Spleen (tissue), 11 donors: ENCODE measurements around the gene HNRNPDL. TPM values are rescaled to one million over a fixed set of nuclear protein-coding genes. Genes with fewer than 3 reads are reported as not detected.

Experiments
- DNase-seq: peaks from one replicate; pipeline ENCODE4 v3.0.0-alpha.2; 2020
- H3K27ac ChIP-seq, 8 donors: fragments of 200-600 bp; sonication (generic) in 7 of 8; 1 replicate in 4 of 8; 2 replicates in 4 of 8; pipeline versions ENCODE4 v1.5.0 to v1.8.0; 2016 to 2021; ENCODE audit warnings: inconsistent platforms in 4 of 8, mild to moderate bottlenecking in 4 of 8, moderate library complexity in 1 of 8
- H3K27me3 ChIP-seq, 7 donors: fragments of 200-600 bp; sonication (generic) in 6 of 7; replicated peaks in 1 of 7; 1 replicate in 4 of 7; 2 replicates in 3 of 7; pipeline versions ENCODE4 v1.5.0 to v1.8.0; 2016 to 2021; ENCODE audit warnings: inconsistent platforms in 3 of 7, mild to moderate bottlenecking in 1 of 7
- H3K36me3 ChIP-seq, 6 donors: fragments of 200-600 bp; sonication (generic) in 5 of 6; 1 replicate in 4 of 6; 2 replicates in 2 of 6; pipeline versions ENCODE4 v1.5.0 to v1.8.0; 2016 to 2021; ENCODE audit warnings: inconsistent platforms in 2 of 6
- H3K4me1 ChIP-seq, 6 donors: fragments of 200-600 bp; sonication (generic) in 5 of 6; 1 replicate in 3 of 6; 2 replicates in 3 of 6; pipeline versions ENCODE4 v1.5.0 to v1.8.0; 2016 to 2021; ENCODE audit warnings: inconsistent platforms in 3 of 6
- H3K4me3 ChIP-seq, 8 donors: fragments of 200-600 bp; sonication (generic) in 7 of 8; 1 replicate in 4 of 8; 2 replicates in 4 of 8; pipeline versions ENCODE4 v1.5.0 to v1.8.0; 2016 to 2021; ENCODE audit warnings: inconsistent platforms in 4 of 8, mild to moderate bottlenecking in 4 of 8, moderate library complexity in 2 of 8
- H3K9me3 ChIP-seq, 8 donors: fragments of 200-600 bp; sonication (generic) in 7 of 8; 1 replicate in 4 of 8; 2 replicates in 4 of 8; pipeline versions ENCODE4 v1.5.0 to v1.8.0; 2016 to 2021; ENCODE audit warnings: inconsistent platforms in 4 of 8
- POLR2A ChIP-seq, 3 donors: fragments of 450-650 bp; IDR thresholded peaks; one replicate each; pipeline ENCODE4 v1.5.1; 2017; ENCODE audit warnings: antibody characterized with exemption in 3 of 3, mild to moderate bottlenecking in 1 of 3
- POLR2AphosphoS5 ChIP-seq, 3 donors: sonication (generic); formaldehyde crosslinking; IDR thresholded peaks; one replicate each; pipeline ENCODE4 v1.5.1; 2017; ENCODE audit warnings: antibody characterized with exemption in 3 of 3
- WGBS, 5 donors: extraction: QIAGEN DNeasy Blood & Tissue Kit in 3 of 5; methylation state at CpG; one replicate each; pipeline versions ENCODE4 v1.1.5 to v1.1.7; 2013 to 2018; 5-methylcytosine and 5-hydroxymethylcytosine counted together
- intact Hi-C: fragments of 100-400 bp; cut with DNase I; formaldehyde crosslinking; loops from one replicate; pipeline ENCODE4 v1.15.0; 2023; ENCODE audit warnings: low total_unique reads
- polyA plus RNA-seq, 3 donors: library from polyadenylated mRNA; stranded (reverse); fragments of 200-250 nt; gene quantifications; one replicate each; pipeline ENCODE4 v1.2.1, GENCODE V29; 2013
- total RNA-seq, 7 donors: library from RNA; depleted of rRNA in 3 of 7; stranded (reverse); fragments of >200 nt in 3 of 7; fragmentation: NEBNext Ultra II Directional in 4 of 7; extraction: Animal tissue kit (Norgen Biotek cat#: 25700) in 4 of 7; gene quantifications; one replicate each; pipeline versions ENCODE4 v1.1.0 to v1.2.1, GENCODE V29; 2016 to 2021
- TF ChIP-seq, protein P1 (sequence below), 11 experiments: fragments of 200-600 bp in 7 of 11; fragments of 450-650 bp in 4 of 11; sonication (generic) in 4 of 11; IDR thresholded peaks in 8 of 11; conservative IDR thresholded peaks in 3 of 11; 1 replicate in 7 of 11; 2 replicates in 4 of 11; pipeline versions ENCODE4 v1.4.0 to v1.8.0; 2016 to 2021; ENCODE audit warnings: antibody characterized with exemption in 11 of 11, inconsistent platforms in 4 of 11, mild to moderate bottlenecking in 1 of 11
- donor health status: healthy with polysubstance abuse.
- donor health status: DM: no; HTN: no; CAD: no; lungs with moderate emphysema.
- donor health status: DM: no; HTN: no; CAD: no.
- donor health status: Bipolar disorder and iron deficiency.
- donor health status: healthy.
- donor health status: DM: no; HTN: no; CAD: no.
- donor health status: DM: yes; HTN: yes; CAD: no.

Gene HNRNPDL
- total and polyA plus RNA-seq, 10 donors: 164 to 229 (median 208) TPM

DNA sequence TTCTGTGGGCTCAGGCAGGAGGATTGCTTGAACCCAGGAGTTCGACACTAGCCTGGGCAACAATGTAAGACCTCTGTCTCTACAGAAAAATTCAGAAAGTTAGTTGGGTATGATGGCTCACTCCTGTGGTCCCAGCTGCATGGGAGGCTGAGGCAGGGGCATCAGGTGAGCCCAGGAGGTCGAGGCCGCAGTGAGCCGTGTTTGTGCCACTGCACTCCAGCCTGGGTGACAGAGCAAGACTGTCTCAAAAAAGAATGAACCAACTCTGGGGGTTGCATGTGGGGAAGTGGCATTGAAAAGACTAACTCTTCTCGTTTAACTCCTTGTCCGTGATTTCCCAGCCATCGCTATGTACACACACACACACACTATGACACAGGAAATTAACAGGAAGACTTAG is 27.0 kb upstream of the HNRNPDL start:
- no peak overlapping the region for H3K4me3 ChIP-seq
- TF ChIP-seq, protein P1, sequence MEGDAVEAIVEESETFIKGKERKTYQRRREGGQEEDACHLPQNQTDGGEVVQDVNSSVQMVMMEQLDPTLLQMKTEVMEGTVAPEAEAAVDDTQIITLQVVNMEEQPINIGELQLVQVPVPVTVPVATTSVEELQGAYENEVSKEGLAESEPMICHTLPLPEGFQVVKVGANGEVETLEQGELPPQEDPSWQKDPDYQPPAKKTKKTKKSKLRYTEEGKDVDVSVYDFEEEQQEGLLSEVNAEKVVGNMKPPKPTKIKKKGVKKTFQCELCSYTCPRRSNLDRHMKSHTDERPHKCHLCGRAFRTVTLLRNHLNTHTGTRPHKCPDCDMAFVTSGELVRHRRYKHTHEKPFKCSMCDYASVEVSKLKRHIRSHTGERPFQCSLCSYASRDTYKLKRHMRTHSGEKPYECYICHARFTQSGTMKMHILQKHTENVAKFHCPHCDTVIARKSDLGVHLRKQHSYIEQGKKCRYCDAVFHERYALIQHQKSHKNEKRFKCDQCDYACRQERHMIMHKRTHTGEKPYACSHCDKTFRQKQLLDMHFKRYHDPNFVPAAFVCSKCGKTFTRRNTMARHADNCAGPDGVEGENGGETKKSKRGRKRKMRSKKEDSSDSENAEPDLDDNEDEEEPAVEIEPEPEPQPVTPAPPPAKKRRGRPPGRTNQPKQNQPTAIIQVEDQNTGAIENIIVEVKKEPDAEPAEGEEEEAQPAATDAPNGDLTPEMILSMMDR (IDR thresholded peaks at IDR 0.05 in 8 of 11, conservative IDR thresholded peaks at IDR 0.05 in 3 of 11): no peak
- TF ChIP-seq POLR2AphosphoS5 (IDR thresholded peaks at IDR 0.05) (no peak), POLR2A (IDR thresholded peaks at IDR 0.05) (no peak)
- no peak overlapping the region for H3K27ac ChIP-seq
- H3K9me3 ChIP-seq: no peaks in the 10 kb centered on the region
- 76 to 90% (median 85%) methylated on average over 4 to 7 of the region's 7 CpGs for WGBS, 5 donors
- H3K27me3 ChIP-seq: no peaks in the 10 kb centered on the region
- H3K4me1 ChIP-seq: peaks cover 0 to 4% (median 2%) of the 10 kb centered on the region in 6 donors
- intact Hi-C loops: no loop called here
- peaks cover 0 to 91% (median 55%) of the 10 kb centered on the region in 6 donors for H3K36me3 ChIP-seq
- no peak for DNase-seq

DNA sequence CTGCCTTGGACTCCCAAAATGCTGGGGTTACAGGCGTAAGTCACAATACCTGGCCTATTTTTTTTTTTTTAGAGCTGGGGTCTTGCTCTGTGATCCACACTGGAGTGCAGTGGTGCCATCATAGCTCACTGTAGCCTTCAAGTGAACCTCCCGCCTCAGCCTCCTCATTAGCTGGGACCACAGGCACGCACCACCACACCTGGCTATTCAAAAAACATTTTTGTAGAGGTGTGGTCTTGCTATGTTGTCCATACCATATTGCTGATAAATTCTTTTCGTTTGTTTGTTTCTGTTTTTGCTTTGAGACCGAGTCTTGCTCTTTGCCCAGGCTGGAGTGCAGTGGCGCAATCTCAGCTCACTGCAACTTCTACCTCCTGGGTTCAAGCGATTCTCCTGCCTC is 21.8 kb upstream of the HNRNPDL start:
- intact Hi-C loops: no loop called here
- H3K9me3 ChIP-seq: no peaks in the 10 kb centered on the region
- no peak for DNase-seq
- WGBS, 5 donors: 95 to 98% (median 98%) methylated on average over 7 of the region's 7 CpGs
- H3K27me3 ChIP-seq: no peaks in the 10 kb centered on the region
- no peak overlapping the region for H3K4me3 ChIP-seq
- peaks cover 0 to 97% (median 55%) of the 10 kb centered on the region in 6 donors for H3K36me3 ChIP-seq
- peaks cover 0 to 4% (median 0%) of the 10 kb centered on the region in 6 donors for H3K4me1 ChIP-seq
- TF ChIP-seq POLR2AphosphoS5 (IDR thresholded peaks at IDR 0.05) (no peak), POLR2A (IDR thresholded peaks at IDR 0.05) (no peak)
- TF ChIP-seq, protein P1 (IDR thresholded peaks at IDR 0.05 in 8 of 11, conservative IDR thresholded peaks at IDR 0.05 in 3 of 11): no peak
- H3K27ac ChIP-seq: no peak overlapping the region

DNA sequence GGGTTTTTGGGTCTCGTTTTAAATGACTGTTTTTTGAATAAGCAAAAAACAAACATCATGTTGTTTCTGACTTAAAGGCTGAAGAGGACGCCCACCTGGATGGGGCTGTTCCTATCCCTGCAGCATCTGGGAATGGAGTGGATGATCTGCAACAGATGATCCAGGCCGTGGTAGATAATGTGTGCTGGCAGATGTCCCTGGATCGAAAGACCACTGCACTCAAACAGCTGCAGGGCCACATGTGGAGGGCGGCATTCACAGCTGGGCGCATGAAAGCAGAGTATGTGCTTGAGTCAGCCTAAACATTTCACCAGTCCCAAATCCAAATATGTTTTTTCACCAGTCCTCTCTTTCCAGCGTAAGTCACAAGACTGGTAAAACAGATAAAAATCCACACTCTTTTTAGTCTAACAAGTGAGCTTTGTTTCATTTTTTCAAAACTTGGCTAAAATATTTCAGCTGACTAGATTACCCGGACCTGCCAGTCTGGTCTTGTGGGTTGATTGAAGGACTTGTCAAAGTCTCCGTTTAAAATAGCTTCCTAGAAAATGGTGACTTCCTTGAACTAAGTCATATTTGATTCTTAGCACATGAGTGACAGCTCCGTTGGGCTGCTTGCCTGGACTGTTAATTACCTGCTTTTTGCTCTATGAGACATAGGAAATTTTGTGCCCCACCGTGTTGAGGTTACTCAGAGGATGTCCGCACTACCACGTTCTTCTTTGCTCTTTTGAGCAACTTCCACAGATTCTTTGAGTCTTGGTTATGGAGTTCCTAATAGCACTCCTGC is 20.9 kb upstream of the HNRNPDL start:
- TF ChIP-seq POLR2A (IDR thresholded peaks at IDR 0.05) (no peak), POLR2AphosphoS5 (IDR thresholded peaks at IDR 0.05) (no peak)
- TF ChIP-seq, protein P1 (IDR thresholded peaks at IDR 0.05 in 8 of 11, conservative IDR thresholded peaks at IDR 0.05 in 3 of 11): no peak

DNA sequence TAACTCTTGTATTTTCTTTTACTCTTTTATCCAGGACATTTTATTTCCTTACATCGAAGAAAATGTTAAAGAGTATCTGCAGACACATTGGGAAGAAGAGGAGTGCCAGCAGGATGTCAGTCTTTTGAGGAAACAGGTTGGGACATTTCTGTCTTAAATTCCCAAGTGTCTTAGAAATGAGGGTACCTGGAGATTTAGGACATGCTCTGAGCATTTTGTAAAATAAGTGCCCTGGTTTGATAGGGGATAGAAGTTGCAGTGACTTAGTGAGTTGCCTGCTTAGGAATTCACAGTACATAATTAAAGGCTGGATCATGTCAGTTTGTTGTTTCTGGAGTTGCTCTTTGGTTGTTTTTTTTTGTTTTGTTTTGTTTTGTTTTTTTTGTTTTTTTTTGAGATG is 17.6 kb upstream of the HNRNPDL start:
- H3K27ac ChIP-seq: no peak overlapping the region
- H3K4me3 ChIP-seq: no peak overlapping the region
- 96 to 98% (median 98%) methylated on average over 1 of the region's 1 CpG for WGBS, 5 donors
- DNase-seq: no peak
- peaks cover 0 to 4% (median 0%) of the 10 kb centered on the region in 6 donors for H3K4me1 ChIP-seq
- no peaks in the 10 kb centered on the region for H3K27me3 ChIP-seq
- H3K9me3 ChIP-seq: no peaks in the 10 kb centered on the region
- intact Hi-C loops: no loop called here
- TF ChIP-seq, protein P1 (IDR thresholded peaks at IDR 0.05 in 8 of 11, conservative IDR thresholded peaks at IDR 0.05 in 3 of 11): no peak
- TF ChIP-seq POLR2A (IDR thresholded peaks at IDR 0.05) (no peak), POLR2AphosphoS5 (IDR thresholded peaks at IDR 0.05) (no peak)
- H3K36me3 ChIP-seq: peaks cover 0 to 64% (median 41%) of the 10 kb centered on the region in 6 donors

More for the DNA sequence above, 20.9 kb upstream of the HNRNPDL start:
- no peaks in the 10 kb centered on the region for H3K9me3 ChIP-seq
- H3K27me3 ChIP-seq: no peaks in the 10 kb centered on the region
- no peak overlapping the region for H3K4me3 ChIP-seq
- 91 to 95% (median 92%) methylated on average over 13 of the region's 13 CpGs for WGBS, 5 donors
- intact Hi-C loops: no loop called here
- no peak for DNase-seq
- no peak overlapping the region for H3K27ac ChIP-seq
- peaks cover 0 to 4% (median 0%) of the 10 kb centered on the region in 6 donors for H3K4me1 ChIP-seq
- H3K36me3 ChIP-seq: peaks cover 0 to 88% (median 48%) of the 10 kb centered on the region in 6 donors
